Measurements from ENCODE around the gene KIAA0513. TPM values are rescaled to one million over a fixed set of nuclear protein-coding genes. Genes with fewer than 3 reads are reported as not detected.

The KIAA0513 gene
- polyA plus RNA-seq, 1 donor (not counting 4 experiments of a cell fraction or from before 2014, with no cell fraction given) = 3.3 TPM

DNA sequence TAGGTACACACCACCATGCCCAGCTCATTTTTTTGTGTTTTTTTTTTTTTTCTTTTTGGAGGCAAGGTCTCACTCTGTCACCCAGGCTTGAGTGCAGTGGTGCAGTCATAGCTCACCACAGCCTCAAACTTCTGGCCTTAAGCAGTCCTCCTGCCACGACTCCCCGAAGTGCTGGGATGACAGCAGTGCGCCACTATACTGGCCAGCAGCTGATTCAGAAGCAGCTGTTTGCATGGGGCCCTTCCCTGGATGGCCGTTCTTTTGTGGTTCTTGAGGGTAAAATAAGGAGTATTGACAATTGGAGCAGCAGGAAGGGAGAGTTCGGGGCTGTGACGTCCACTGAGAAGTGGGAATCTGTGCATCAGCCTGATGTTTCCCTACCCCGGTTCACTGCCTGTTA lies 41.6 kb downstream of the KIAA0513 start:
- dilution Hi-C loops (cut with MboI; ENCODE audit: extremely low pct_ligation_motif_present, low sequenced_read_pairs) = no loop called here
- Histone ChIP-seq H3K4me2 (ENCODE audit: control insufficient read depth, extremely low read depth, insufficient read depth, low read depth, low read length) (no peak overlapping the region), H3K9ac (ENCODE audit: control insufficient read depth, extremely low read depth, insufficient read depth, low read length) (no peak overlapping the region), H3K9me3 (ENCODE audit: control insufficient read depth, low read depth, low read length) (no peaks in the 10 kb centered on the region), H3K4me1 (ENCODE audit: control insufficient read depth, extremely low read depth, insufficient read depth, low read length) (peaks cover 5% of the 10 kb centered on the region), H3K9me1 (ENCODE audit: control insufficient read depth, extremely low read depth, insufficient read depth, low read length) (no peaks in the 10 kb centered on the region), H2AFZ (ENCODE audit: control insufficient read depth, low read length) (no peak overlapping the region), H3K27ac (ENCODE audit: control insufficient read depth, insufficient read depth, low read length) (no peak overlapping the region), H3K79me2 (ENCODE audit: control insufficient read depth, insufficient read depth, low read length) (no peaks in the 10 kb centered on the region), H3K27me3 (ENCODE audit: control insufficient read depth, extremely low read depth, insufficient read depth, low read length) (peaks cover 5% of the 10 kb centered on the region), H3K36me3 (ENCODE audit: control insufficient read depth in 2 of 2, extremely low read depth in 1 of 2, insufficient read depth in 2 of 2, low read length in 2 of 2) (no peaks in the 10 kb centered on the region), H3K4me3 (ENCODE audit: control insufficient read depth in 2 of 3, extremely low read depth in 1 of 3, insufficient read depth in 2 of 3, low read depth in 1 of 3, low read length in 3 of 3) (no peak overlapping the region), H4K20me1 (ENCODE audit: control insufficient read depth, extremely low read depth, insufficient read depth, low read length) (no peaks in the 10 kb centered on the region)
- FAIRE-seq (no peak), DNase-seq (ENCODE audit: low read depth, low spot score) (no peak)
- TF ChIP-seq EZH2 (IDR thresholded peaks at IDR 0.05; ENCODE audit: low read length) = no peak
- TF ChIP-seq, protein P1, sequence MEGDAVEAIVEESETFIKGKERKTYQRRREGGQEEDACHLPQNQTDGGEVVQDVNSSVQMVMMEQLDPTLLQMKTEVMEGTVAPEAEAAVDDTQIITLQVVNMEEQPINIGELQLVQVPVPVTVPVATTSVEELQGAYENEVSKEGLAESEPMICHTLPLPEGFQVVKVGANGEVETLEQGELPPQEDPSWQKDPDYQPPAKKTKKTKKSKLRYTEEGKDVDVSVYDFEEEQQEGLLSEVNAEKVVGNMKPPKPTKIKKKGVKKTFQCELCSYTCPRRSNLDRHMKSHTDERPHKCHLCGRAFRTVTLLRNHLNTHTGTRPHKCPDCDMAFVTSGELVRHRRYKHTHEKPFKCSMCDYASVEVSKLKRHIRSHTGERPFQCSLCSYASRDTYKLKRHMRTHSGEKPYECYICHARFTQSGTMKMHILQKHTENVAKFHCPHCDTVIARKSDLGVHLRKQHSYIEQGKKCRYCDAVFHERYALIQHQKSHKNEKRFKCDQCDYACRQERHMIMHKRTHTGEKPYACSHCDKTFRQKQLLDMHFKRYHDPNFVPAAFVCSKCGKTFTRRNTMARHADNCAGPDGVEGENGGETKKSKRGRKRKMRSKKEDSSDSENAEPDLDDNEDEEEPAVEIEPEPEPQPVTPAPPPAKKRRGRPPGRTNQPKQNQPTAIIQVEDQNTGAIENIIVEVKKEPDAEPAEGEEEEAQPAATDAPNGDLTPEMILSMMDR (optimal IDR thresholded peaks at IDR 0.05 in 1 of 3, IDR thresholded peaks at IDR 0.05 in 1 of 3, conservative IDR thresholded peaks at IDR 0.05 in 1 of 3; ENCODE audit: extremely low read depth in 1 of 3, insufficient read depth in 2 of 3, low read length in 3 of 3) = no peak

DNA sequence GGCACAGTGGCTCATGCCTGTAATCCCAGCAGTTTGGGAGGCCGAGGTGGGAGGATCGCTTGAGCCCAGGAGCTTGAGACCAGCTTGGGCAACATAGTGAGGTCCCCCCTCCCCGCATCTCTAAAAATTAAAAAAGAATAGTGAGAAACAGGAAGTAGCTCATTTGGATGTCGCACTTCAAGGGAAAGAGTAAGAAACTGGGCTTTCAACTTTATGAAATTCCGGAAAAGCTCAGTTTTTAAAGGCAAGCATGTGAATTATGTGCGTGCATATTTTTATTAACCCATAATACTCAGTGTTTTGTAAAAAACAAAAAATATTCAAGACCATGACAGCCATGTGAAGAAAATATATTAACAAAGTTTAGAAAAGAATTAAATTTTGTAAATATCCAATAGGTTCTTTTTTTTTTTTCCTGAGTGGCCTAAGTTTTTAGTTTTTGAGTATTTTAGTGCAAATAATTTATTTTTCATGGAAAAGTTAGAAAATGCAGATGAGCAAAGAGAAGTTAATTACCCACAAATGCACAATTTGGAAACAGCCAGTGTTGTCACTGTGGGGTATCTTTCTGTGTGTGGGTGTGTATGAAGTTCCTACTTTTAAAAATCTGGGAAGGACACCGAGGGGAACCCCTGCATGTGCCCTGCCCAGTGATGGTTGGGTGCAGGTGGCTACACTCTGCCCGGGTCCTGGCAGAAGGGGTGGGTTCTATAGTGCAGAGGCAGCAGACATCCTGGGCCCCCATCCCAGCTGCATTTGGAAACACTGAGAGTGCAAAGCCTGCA lies 44.7 kb downstream of the KIAA0513 start:
- Histone ChIP-seq H4K20me1 (ENCODE audit: control insufficient read depth, extremely low read depth, insufficient read depth, low read length) (no peaks in the 10 kb centered on the region), H2AFZ (ENCODE audit: control insufficient read depth, low read length) (no peak overlapping the region), H3K36me3 (ENCODE audit: control insufficient read depth in 2 of 2, extremely low read depth in 1 of 2, insufficient read depth in 2 of 2, low read length in 2 of 2) (no peaks in the 10 kb centered on the region), H3K4me2 (ENCODE audit: control insufficient read depth, extremely low read depth, insufficient read depth, low read depth, low read length) (peak overlapping the region; percentile 17), H3K9ac (ENCODE audit: control insufficient read depth, extremely low read depth, insufficient read depth, low read length) (no peak overlapping the region), H3K4me3 (ENCODE audit: control insufficient read depth in 2 of 3, extremely low read depth in 1 of 3, insufficient read depth in 2 of 3, low read depth in 1 of 3, low read length in 3 of 3) (no peak overlapping the region), H3K27ac (ENCODE audit: control insufficient read depth, insufficient read depth, low read length) (no peak overlapping the region), H3K79me2 (ENCODE audit: control insufficient read depth, insufficient read depth, low read length) (no peaks in the 10 kb centered on the region), H3K4me1 (ENCODE audit: control insufficient read depth, extremely low read depth, insufficient read depth, low read length) (peaks cover 5% of the 10 kb centered on the region), H3K9me3 (ENCODE audit: control insufficient read depth, low read depth, low read length) (no peaks in the 10 kb centered on the region), H3K27me3 (ENCODE audit: control insufficient read depth, extremely low read depth, insufficient read depth, low read length) (no peaks in the 10 kb centered on the region), H3K9me1 (ENCODE audit: control insufficient read depth, extremely low read depth, insufficient read depth, low read length) (no peaks in the 10 kb centered on the region)
- TF ChIP-seq EZH2 (IDR thresholded peaks at IDR 0.05; ENCODE audit: low read length) = no peak
- TF ChIP-seq, protein P1 (optimal IDR thresholded peaks at IDR 0.05 in 1 of 3, IDR thresholded peaks at IDR 0.05 in 1 of 3, conservative IDR thresholded peaks at IDR 0.05 in 1 of 3; ENCODE audit: extremely low read depth in 1 of 3, insufficient read depth in 2 of 3, low read length in 3 of 3) = no peak
- no peak for FAIRE-seq
- DNase-seq (ENCODE audit: low read depth, low spot score) = no peak
- dilution Hi-C loops (cut with MboI; ENCODE audit: extremely low pct_ligation_motif_present, low sequenced_read_pairs) = no loop called here
